ENCODE data around the gene C1QTNF12.
"Not testable (repeated sequence)": the region's sequence is repeated elsewhere in the genome, so short reads cannot be mapped to it uniquely, and the experiment has no call there.

C1QTNF12 gene

DNA sequence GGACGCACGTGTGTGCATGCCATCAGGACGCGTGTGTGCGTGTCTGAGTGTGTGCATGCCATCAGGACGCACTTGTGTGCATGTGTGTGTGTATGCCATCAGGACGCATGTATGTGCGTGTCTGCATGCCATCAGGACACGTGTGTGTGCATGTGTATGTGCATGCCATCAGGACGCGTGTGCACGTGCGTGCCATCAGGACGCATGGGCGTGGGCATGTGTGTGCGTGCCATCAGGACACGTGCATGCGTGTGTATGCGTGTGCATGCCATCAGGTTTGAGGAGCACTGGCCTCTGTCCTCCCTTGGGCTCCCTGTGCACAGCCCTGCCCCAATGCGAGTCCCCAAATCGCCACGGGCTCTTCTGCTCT lies 12.6 kb upstream of the C1QTNF12 start:
- no peak for DNase-seq

DNA sequence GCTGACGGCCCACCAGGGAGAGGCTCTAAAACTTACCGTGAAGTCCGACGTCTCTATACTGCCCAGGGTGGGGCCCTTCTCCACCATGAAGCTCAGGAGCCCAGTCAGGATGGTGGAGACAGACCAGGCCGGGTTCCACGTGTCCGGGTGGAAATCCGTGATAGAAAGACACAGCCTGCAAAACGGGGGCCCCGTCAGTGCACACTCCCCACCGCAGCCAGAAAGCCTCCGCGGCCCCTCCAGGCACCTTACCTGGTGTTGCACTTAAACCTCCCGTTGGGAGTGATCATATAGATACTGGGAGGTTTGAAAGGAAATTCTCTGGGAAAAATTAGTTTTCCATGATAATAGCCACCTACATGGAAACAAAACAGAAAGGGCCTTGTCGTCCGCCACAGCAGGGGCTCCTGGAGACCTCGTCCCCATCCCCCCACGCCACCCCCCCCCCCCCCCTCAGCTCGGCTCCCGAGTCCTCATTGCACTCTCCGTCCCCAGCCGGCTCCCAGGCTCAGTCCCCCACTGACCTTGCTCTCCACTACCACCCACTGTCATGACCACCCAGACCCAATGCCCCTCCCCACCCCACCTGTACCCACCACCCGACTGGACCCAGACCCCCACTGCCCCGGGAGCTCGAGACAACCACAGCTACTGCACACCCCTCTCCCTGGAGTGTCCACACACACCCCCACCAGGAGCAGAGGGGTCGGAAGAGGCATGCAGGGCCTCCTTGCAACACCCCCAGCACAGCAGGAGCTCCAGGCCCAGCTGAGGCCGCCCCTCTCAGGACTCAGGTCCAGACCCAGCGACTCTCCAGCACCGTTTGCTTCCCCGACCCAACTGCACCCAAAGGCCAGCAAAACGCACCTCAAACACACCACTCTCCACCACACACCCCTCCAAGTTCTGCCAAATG lies 10.7 kb upstream of the C1QTNF12 start:
- no peak for DNase-seq

DNA sequence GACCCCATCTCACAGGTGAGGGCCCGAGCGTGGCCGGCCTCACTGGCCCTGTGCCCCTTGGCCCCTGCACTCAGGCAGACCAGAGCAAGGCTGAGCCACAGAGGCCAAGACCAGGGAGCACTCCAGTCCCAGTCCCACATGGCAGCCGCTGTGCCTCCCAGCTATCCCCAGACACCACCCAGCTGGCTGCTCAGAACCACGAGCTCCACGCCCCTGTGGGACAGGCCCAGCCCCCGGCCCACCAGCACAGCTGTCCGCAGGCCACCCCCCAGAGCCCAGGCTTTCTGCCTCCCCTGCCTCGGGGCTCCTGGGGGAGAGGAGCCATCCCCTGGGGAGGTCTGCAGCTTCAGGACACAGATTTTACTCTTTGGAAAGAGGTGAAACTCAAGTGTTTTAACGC lies 9.1 kb upstream of the C1QTNF12 start:
- no peak for DNase-seq

DNA sequence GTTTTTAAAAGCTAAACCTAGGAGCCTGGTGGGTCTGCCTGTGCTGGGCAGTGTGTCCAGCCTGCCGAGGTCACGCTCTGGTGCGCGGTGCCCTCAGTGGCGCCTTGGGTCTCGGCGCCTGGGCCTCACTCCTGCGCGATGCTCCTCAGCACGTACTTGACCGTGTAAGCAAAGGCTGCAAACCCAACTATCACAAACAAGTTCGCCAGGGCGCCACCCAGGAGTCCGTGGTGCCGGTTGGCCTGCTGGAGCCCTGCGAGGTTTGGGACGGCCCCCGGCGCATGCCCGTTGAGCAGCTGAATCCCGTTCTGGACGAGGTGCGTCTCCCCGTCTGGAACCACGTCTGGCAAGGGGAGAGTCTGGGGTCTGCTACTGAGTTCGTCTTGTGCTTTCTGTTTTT lies 8.6 kb upstream of the C1QTNF12 start:
- DNase-seq = no peak

DNA sequence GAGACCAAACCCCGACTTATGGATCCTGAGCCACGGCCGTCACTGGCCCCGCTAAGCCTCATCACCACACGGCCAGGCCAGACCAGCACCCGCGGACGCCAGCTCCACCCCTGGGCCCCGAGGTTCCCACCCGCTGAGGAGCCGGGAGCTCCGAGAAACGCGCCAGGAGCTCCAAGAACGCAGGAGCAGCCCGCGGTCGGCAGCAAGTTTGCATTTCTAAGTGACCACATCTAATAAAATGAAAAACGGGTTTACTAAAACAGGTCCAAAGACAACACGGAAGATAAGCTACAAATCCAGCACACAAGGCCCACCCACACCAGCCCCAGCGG lies 8.1 kb upstream of the C1QTNF12 start:
- DNase-seq = no peak

DNA sequence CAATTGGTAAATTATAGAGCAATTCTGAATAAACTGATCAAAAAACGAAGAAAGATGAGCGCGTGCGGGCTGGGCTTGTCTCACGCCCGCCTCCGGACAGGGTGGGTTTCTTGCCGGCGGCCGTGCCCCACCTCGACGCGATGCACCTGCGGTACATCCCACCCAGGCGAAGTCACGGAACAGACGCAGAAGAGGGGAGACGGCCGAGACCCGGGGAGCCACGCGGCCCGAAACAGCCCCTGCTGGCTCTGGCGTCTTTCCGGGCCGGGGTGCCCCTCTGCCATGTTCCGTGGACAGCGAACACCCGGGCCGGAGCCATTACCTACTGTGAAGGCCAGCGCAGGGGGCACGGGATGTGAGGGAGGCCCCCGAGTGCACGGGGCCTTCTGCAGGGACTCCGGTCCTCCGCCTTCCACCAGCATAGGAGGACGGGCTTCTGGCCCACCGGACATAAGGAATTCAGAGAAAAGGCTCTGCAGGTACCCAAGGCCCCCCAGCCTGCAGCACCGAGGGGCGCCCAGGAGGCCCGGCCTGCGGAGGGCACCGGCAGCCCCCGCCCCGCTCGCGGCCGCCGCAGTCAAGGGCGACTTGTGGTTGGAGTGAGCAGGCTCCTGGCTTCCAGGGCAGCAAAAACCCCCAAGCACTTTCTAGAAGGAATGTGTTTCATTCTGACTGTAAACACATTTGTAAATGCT lies 7.6 kb upstream of the C1QTNF12 start:
- DNase-seq = no peak

DNA sequence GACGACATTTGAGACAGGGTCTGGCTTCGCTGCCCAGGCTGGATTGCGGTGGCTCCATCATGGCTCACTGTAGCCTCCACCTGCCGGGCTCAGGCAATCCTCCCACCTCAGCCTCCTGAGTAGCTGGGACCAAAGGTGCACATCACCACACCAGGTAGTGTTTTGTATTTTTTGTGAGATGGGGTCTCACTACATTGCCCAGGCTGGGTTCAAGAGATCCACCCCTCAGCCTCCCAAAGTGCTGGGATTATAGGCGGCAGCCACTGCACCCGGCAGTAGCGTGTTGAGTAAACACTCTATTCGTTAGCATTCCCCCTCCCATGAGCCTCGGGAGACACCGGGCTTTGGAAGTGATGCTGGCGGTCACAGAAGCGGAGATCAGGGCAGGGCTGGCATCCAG lies 6.8 kb upstream of the C1QTNF12 start:
- no peak for DNase-seq

DNA sequence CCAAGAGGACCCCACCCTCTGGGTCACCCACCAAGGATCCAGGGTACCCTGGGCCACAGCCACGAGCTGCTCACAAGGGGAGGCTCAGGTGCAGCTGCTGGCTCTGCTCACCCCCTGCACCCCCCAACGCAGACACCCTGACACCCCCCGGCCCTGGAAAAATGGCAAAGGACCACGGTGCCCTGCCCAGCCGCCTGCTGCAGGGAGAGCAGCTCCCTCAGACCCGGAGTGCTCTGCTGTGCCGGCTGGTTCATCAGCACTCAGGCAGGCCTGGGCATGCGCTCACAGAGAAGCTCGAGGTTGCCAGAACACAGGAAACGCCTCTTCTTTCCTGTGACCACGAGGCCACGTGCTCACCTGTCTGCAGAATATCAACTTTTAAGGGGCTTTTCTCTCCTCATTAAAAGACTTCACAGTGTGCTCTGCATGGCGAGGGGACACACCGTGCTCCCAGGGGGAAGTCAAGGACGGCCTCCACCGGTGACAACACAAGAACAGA lies 4.3 kb upstream of the C1QTNF12 start:
- DNase-seq = peak; percentile 70

DNA sequence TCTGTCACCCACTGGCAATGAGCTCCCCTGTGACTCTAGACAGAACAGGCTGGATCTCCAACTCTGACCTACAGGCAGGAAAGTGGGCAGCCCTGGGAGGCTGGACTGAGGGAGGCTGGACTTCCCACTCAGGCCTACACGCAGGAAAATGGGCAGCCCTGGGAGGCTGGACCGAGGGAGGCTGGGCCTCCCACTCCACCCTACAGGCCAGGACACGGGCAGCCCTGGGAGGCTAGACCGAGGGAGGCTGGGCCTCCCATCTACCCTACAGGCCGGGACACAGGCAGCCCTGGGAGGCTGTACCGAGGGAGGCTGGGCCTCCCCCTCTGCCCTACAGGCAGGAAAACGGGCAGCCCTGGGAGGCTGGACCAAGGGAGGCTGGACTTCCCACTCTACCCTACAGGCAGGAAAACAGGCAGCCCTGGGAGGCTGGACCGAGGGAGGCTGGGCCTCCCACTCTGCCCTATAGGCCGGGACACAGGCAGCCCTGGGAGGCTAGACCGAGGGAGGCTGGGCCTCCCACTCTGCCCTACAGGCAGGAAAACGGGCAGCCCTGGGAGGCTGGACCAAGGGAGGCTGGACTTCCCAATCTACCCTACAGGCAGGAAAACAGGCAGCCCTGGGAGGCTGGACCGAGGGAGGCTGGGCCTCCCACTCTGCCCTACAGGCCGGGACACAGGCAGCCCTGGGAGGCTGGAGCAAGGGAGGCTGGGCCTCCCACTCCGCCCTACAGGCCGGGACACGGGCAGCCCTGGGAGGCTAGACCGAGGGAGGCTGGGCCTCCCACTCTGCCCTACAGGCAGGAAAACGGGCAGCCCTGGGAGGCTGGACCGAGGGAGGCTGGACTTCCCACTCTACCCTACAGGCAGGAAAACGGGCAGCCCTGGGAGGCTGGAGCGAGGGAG lies 1.7 kb upstream of the C1QTNF12 start:
- DNase-seq = not testable (repeated sequence)

DNA sequence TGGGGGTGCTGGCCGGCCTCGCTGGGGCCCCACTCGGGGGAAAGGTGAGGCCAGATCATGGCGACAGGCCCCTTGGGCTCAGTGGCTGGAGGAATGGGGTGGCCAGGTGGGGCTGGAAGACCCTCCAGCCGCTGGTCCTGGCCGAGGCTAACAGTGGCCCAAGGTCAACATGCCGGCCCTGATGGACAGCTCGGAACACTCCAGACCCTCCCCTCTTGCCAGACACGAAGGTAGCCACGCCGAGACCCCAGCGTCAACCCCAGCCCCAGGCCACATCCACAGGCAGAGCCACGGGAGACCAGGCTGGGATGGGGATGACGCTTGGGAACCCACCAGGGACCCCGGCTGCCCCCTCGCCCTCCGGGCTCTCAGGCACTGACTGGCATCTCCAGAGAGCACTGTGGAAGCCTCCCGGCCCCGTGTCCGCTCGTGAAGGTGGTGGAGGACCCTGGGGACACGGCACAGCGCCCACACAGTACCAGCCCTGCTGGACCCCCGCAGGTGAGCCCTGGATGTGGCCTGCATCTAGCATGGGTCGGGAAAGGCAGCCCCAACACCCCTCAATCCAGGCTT lies 905 bp upstream of the C1QTNF12 start:
- DNase-seq = no peak

DNA sequence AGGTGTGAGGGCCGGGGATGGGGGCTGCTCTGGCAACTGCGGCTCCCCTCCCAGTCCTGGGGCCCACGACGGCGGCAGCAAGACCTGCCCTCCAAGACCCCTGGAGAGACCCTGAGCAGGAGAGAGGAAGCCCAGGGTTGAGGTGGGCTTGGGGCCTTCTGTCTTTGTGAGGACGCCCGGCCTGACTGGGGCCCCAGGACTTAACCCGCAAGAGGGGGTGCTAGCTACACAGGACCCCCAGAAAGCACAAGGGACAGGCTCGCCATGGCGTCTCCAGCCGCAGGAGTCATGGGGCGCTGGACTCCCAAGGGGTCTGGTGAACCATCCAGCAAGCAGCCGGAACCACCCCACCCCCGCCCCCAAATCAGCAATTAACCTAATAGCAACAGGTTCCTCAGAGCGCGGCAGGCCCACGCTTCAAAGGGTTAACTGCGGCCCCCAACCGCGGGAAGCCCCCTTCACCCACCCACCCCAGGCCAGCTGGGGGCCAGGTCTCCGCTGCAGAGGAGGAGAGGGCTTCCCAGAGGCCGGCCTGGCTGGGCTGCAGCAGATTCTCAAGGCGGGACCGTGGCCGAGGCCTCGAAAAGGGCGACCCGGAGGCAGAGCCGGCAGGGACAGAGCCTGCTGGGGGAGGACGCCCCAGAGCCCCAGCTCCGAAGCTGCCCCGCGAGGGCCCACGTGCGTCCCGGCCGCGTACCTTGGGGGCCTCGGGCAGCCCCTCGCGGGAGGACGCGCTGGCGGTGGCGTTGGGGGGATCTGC lies 525 bp downstream of the C1QTNF12 start:
- DNase-seq = no peak

DNA sequence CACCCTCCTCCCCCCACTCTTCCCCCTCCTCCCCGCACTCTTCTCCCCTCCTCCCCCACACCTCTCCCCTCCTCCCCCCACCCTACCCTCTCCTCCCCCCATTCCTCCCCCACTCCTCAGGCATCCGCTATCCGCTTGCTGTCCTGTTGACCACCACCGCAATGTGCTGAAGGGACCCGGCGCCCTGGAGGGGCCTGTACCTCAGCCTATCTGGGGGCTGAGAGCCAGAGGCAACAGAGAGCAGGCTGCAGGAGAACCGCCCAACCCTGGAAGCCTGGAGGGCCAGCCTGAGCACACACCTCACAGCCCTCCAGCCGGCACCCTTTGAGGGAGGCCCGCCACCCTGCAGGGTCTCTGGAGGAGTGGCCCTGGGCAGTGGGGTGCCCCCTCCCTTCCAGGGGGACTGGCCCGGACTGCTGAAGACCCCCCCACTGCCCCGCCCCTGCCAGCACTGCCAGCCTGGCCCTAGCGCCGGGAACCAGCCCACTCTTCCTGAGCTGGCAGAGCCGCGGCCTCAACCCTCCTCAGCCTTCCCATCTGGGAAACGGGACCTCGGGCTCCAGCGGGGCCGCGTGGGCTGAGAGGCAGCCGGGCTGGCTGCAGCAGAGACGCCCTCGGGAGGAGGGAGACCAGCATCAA lies 1.2 kb downstream of the C1QTNF12 start:
- no peak for DNase-seq

DNA sequence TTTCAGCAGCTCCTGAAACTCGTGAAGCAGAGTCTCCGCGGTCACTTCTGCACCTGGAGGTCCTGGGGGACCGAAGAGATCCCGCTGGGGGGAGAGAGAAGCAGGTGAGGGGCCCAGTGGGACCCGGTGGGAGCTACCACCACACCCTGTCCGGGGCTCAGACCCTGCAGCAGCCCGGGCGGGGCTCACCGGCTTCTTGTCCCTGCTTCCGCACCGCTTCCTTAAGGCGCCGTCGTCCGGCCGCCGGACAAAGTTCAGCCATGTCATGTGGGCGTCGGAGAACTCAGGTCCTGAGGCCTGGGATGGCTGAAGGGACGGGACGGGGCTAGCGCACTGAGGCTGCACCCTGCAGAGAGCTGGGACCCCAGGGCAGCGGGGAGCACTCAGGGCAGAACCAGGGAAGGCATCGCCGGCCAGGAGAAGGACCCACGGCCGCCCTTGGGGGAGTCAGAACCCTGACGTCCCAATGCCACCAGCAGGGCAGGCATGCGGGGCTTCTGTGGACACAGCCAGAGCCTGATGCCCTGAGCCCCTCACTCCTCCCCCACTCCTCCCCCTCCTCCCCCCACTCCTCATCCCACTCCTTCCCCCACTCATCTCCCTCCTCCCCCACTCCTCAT lies 2.2 kb downstream of the C1QTNF12 start:
- DNase-seq = no peak

DNA sequence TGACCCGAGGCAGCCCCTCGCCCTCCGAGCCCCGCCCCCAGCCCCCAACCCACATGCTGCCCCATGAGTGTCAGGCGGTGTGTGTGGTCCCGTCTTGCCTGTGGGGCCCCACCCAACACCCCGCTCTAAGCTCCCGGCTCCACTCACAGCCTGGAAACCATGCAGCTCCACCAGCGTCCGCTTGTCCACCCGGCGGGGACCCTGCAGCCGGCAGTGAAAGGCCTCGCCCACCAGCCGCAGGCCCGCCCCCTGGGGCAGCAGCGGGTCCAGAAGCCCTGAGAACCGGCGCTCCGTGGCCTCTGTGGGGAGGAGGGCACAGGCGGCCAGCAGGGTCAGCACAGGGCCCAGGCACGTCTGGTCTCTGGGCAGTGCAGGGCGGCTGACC lies 2.7 kb downstream of the C1QTNF12 start:
- no peak for DNase-seq

DNA sequence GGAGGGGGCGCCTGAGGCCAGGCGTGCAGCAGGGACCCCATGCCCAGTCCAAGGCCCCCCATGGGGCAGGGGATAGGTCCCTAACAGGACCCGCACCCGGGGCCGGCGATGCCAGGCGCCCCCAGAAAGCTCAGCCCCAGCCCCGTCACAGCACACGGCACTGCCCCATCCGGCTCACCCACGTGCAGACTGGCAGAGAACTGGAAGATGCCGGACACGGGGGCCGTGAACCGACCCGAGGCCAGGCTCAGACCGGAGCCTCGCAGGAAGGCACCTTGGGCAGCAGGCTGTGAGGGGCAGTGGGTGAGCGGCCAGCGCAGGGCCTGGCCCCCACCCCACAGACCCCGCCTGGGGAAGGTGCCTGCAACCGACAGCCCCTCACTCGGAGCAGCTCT lies 3.3 kb downstream of the C1QTNF12 start:
- DNase-seq = no peak

DNA sequence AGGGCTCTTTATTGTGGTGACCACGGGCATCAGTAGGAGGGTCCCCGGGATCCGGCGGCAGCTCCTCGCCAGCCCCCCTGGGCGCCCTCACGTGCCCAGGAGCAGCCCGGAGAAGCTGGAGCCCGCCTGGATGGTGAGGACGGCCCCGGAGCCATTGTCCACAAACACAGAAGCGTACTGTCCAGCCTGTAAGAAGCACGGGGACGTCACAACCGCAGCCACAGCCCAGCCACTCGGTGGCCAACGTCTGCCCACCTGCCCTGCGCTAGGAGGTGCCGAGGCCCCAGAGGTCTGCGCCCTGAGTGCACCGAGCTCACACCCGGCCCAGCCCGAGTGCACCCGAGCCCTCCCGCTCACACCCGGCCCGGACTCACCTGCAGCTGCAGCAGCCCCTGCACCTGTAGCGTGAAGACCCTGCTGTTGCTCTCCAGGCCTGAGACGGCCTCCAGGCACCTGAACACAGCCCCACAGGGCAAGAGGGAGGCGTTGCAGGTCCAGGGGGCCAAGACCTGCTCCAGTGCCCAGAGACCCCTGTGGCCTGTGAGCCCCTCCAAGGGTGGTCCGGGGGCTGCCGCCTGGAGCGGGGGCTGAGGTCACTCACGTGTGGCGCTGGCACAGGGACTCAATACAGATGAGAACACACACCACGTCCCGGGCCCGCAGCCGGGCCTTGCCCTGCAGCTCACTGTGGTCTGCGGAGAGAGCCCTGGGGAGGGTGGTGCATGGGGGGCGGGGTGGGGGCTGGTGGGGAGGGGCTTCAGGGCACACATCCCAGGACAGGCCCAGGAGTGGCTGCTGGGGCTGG lies 3.9 kb downstream of the C1QTNF12 start:
- no peak for DNase-seq

DNA sequence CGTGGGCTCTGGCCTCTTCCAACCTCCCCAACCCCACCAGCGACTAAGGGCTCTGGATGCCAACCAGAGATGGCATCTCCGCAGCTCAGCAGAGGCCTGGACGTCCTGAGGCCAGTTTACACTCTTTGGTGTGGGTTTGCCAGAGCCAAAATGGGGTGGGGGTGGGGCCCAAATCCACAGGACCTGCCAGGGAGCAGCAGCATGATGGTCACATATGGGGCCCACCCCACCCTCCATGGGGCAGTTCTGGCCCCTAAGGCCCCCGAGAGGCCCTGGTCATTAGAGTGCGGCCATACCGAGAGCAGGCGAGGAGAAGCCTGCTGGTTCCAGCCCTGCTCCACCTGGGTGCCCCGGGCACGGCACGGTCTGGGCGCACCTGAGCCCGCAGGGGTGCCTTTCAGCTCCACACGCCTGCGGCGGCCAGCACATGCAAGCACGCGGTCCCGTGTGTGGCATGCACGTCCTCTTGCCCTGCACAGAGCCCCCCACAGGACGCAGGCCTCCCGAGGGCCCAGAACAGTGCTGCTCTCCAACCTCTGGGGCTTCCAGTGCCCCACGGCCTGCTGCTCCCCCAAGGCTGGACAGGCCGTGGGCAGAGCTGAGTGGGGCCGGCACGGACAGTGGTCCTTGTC lies 4.8 kb downstream of the C1QTNF12 start:
- no peak for DNase-seq

DNA sequence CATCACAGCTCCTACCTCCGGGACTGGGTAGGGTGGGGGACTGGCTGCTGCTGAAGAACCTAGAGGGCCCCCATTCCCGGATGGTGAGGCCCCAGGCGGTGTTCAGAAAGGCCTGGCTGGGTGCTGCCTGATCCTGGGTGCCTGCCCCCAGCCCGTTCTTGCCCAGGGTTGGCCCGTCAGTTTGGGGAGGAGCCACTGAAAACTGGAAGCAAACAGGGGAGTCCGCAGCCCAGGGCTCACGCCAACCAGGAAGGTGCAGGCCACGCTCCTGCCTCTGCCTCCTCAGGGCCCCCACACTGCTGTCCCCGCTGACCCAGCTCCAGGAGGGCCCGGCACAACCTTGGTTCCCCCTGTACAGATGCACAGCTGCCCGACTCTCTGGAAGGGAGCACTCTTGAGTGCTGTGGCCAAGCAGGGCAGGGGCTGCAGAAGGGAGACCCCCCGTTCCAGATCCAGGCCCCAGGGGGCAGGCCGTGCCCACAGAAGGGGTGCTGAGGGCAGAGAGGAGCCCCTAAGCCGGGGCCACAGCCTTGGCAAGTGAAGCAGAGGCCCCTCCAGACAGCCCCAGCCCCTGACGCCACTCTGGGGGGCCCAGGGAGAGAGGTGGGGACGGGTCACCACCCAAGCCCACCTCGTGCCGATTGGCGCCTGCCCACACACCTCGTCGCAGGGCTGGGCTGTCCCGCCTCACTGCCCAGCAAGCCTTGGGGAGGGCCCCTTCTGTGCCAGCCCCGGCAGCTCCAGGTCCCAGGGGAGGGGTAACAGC lies 5.5 kb downstream of the C1QTNF12 start:
- no peak for DNase-seq

DNA sequence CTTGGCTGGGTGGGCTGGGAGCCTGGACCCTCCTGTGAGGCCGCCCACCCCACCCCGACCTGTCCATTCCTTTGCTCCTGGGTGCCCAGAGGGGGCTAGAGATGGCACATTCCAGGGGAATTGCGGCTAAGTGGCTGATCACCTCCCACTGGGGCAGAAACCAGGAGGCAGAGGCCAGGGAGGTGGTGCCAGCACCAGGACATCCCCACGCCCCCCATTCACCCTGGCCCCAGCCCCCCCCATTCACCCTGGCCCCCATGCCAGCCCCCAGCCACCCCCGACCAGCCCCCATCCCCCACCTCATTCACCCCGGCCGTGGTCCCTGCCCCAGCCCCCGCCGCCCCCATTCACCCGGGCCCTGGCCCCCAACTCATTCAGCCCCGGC lies 6.2 kb downstream of the C1QTNF12 start:
- DNase-seq = no peak
